Ishikawa (cell line): Measurements from ENCODE around the gene MINDY1.

ENCODE experiments used
- CREB1 ChIP-seq: IDR thresholded peaks from 2 replicates; pipeline ENCODE4 v1.6.1; 2012; ENCODE audit warnings: low read depth
- EGR1 ChIP-seq: IDR thresholded peaks from 2 replicates; pipeline ENCODE4 v1.6.1; 2012
- EP300 ChIP-seq: IDR thresholded peaks from 2 replicates; pipeline ENCODE4 v1.6.1; 2012; ENCODE audit warnings: borderline replicate concordance
- FOXM1 ChIP-seq: IDR thresholded peaks from 2 replicates; pipeline ENCODE4 v1.6.1; 2012; ENCODE audit warnings: low read depth, borderline replicate concordance
- NFIC ChIP-seq: IDR thresholded peaks from 2 replicates; pipeline ENCODE4 v1.6.1; 2012
- REST ChIP-seq: IDR thresholded peaks from 2 replicates; pipeline ENCODE4 v1.6.1; 2012; ENCODE audit warnings: low read depth, mild to moderate bottlenecking
- TAF1 ChIP-seq: IDR thresholded peaks from 2 replicates; pipeline ENCODE4 v1.6.1; 2012; ENCODE audit warnings: low read depth, mild to moderate bottlenecking
- TCF12 ChIP-seq: IDR thresholded peaks from 2 replicates; pipeline ENCODE4 v1.6.1; 2012; ENCODE audit warnings: low read depth
- TEAD4 ChIP-seq: IDR thresholded peaks from 2 replicates; pipeline ENCODE4 v1.6.1; 2012
- YY1 ChIP-seq: IDR thresholded peaks from 2 replicates; pipeline ENCODE4 v1.6.1; 2012; ENCODE audit warnings: low read depth
- TF ChIP-seq, protein P1 (sequence below): IDR thresholded peaks from 2 replicates; pipeline ENCODE4 v1.6.1; 2012

The MINDY1 gene

GRCh38 chr1:150957666-150958065 is 49.0 kb downstream of the MINDY1 start:
- TF ChIP-seq TEAD4: no peak
- TF ChIP-seq REST: no peak
- TF ChIP-seq TAF1: no peak
- TF ChIP-seq FOXM1: no peak
- TF ChIP-seq TCF12: no peak
- TF ChIP-seq NFIC: no peak
- no peak for TF ChIP-seq EP300

- TF ChIP-seq, protein P1, sequence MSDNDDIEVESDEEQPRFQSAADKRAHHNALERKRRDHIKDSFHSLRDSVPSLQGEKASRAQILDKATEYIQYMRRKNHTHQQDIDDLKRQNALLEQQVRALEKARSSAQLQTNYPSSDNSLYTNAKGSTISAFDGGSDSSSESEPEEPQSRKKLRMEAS: no peak
- TF ChIP-seq NFIC: peak; percentile 40
Measured at GRCh38 chr1:150955280-150955679, 51.4 kb downstream of the MINDY1 start.

- TF ChIP-seq EGR1 (no peak), NFIC (no peak), FOXM1 (no peak), REST (no peak), TCF12 (no peak), YY1 (no peak), TEAD4 (no peak), TAF1 (no peak), CREB1 (no peak), EP300 (no peak)
Measured at GRCh38 chr1:150954708-150955107, 52.0 kb downstream of the MINDY1 start.
